Ovary (tissue), 9 donors: ENCODE data around the gene TMEFF1. TPM values are rescaled to one million over a fixed set of nuclear protein-coding genes. Genes with fewer than 3 reads are reported as not detected.

Experiments
- DNase-seq, 5 donors: peaks; one replicate each; pipeline ENCODE4 v3.0.0-alpha.2; 2019 to 2020
- H3K27ac ChIP-seq, 2 donors: fragments of 200-600 bp; one replicate each; pipeline versions ENCODE4 v1.5.1 to v1.8.0; 2019 to 2022
- H3K27me3 ChIP-seq: fragments of 200-600 bp; one replicate; pipeline ENCODE4 v1.8.0; 2022
- H3K36me3 ChIP-seq: fragments of 200-600 bp; sonication (generic); one replicate; pipeline ENCODE4 v1.5.1; 2019
- H3K4me1 ChIP-seq: one replicate; pipeline ENCODE4 v1.8.1; 2013; ENCODE audit warnings: mild to moderate bottlenecking, moderate library complexity; ENCODE audit not compliant: insufficient read depth
- H3K4me3 ChIP-seq: fragments of 200-600 bp; sonication (generic); one replicate; pipeline ENCODE4 v1.5.1; 2017
- H3K9me3 ChIP-seq, 2 donors: fragments of 200-600 bp in 1 of 2; sonication (generic) in 1 of 2; one replicate each; pipeline versions ENCODE4 v1.5.1 to v1.8.1; 2013 to 2019; ENCODE audit warnings: mild to moderate bottlenecking in 1 of 2, moderate library complexity in 1 of 2
- CTCF ChIP-seq, 3 donors: fragments of 450-650 bp in 2 of 3; fragments of 200-600 bp in 1 of 3; IDR thresholded peaks; one replicate each; pipeline versions ENCODE4 v1.5.1 to v1.8.0; 2016 to 2022; ENCODE audit warnings: antibody characterized with exemption in 3 of 3, mild to moderate bottlenecking in 1 of 3
- EP300 ChIP-seq: sonication (generic); formaldehyde crosslinking; IDR thresholded peaks from one replicate; pipeline ENCODE4 v1.6.1; 2017; ENCODE audit warnings: antibody characterized with exemption
- POLR2A ChIP-seq: fragments of 450-650 bp; IDR thresholded peaks from one replicate; pipeline ENCODE4 v1.6.1; 2017; ENCODE audit warnings: antibody characterized with exemption, mild to moderate bottlenecking, moderate library complexity
- WGBS, 3 donors: extraction: QIAGEN DNeasy Blood & Tissue Kit in 1 of 3; methylation state at CpG; one replicate each; pipeline versions ENCODE4 v1.1.5 to v1.1.7; 2013 to 2017; 5-methylcytosine and 5-hydroxymethylcytosine counted together
- intact Hi-C, 4 donors: fragments of 100-400 bp; cut with DNase I; formaldehyde crosslinking; loops; one replicate each; pipeline versions ENCODE4 v1.11.0 to v1.15.1; 2022 to 2023
- polyA plus RNA-seq, 2 donors: library from polyadenylated mRNA; stranded (reverse); fragments of 200-250 nt in 1 of 2; fragments of 350-450 nt in 1 of 2; fragmentation: Illumina TruSeq in 1 of 2; extraction: RNeasy Lipid Tissue Mini Kit (QIAGEN cat#74804) in 1 of 2; gene quantifications; one replicate each; pipeline ENCODE4 v1.2.3, GENCODE V29; 2013 to 2014
- total RNA-seq, 7 donors: library from RNA; depleted of rRNA in 2 of 7; stranded (reverse); fragments of >200 nt in 2 of 7; fragmentation: NEBNext Ultra II Directional in 3 of 7; extraction: Animal tissue kit (Norgen Biotek cat#: 25700) in 3 of 7; gene quantifications; one replicate each; pipeline versions ENCODE4 v1.1.0 to v1.2.4, GENCODE V29; 2016 to 2023
- donor health status: DM: no; HTN: no; CAD: no; lungs with moderate emphysema.
- donor health status: DM: no; HTN: no; CAD: no.
- donor health status: Bipolar disorder and iron deficiency.
- donor health status: DM: yes; HTN: yes; CAD: no.
- donor health status: DM: no; HTN: no; CAD: no.
- donor health status: DM: yes; HTN: yes; CAD: no.

Gene TMEFF1
- total and polyA plus RNA-seq, 9 donors, result 0.10 to 1.2 (median 0.76) TPM; not detected in 2

DNA sequence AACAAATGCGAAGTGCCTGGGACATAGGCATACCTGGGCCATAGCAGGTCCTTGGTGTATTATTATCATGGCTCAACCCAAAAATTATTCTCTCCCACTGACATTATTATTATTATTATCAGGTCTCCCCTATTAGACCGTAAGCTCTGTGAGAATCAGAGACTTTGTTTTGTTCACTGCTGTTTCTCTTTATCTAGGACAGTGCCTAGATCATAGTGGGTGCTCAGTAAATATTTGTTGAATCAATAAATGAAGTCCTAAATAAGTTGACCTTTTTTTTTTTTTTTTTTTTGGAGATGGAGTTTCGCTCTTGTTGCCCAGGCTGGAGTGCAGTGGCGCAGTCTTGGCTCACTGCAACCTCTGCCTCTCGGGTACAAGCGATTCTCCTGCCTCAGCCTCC is 4.9 kb upstream of the TMEFF1 start:
- H3K9me3 ChIP-seq, result no peaks in the 10 kb centered on the region
- intact Hi-C loops, result no loop called here
- no peaks in the 10 kb centered on the region for H3K27me3 ChIP-seq
- no peaks in the 10 kb centered on the region for H3K36me3 ChIP-seq
- TF ChIP-seq POLR2A (no peak), EP300 (no peak), CTCF (IDR thresholded peaks at IDR 0.05) (no peak)
- 82 to 99% (median 97%) methylated on average over 6 of the region's 6 CpGs for WGBS, 3 donors
- no peak overlapping the region for H3K4me3 ChIP-seq
- no peaks in the 10 kb centered on the region for H3K4me1 ChIP-seq
- H3K27ac ChIP-seq, result no peak overlapping the region
- DNase-seq, result no peak

- H3K9me3 ChIP-seq, result no peaks in the 10 kb centered on the region
- H3K4me1 ChIP-seq, result peaks cover 5% of the 10 kb centered on the region
- H3K27me3 ChIP-seq, result no peaks in the 10 kb centered on the region
- 47 to 86% (median 80%) methylated on average over 3 of the region's 3 CpGs for WGBS, 3 donors
- no peak overlapping the region for H3K27ac ChIP-seq
- H3K36me3 ChIP-seq, result no peaks in the 10 kb centered on the region
- intact Hi-C loops, result no loop called here
- DNase-seq, result no peak
- no peak for TF ChIP-seq POLR2A
- no peak for TF ChIP-seq EP300
- no peak for TF ChIP-seq CTCF (IDR thresholded peaks at IDR 0.05)
- no peak overlapping the region for H3K4me3 ChIP-seq
These were observed 681 bp upstream of the TMEFF1 start for GRCh38 chr9:100472268-100472667.

GRCh38 chr9:100473276-100474081 is 530 bp downstream of the TMEFF1 start:
- no peaks in the 10 kb centered on the region for H3K9me3 ChIP-seq
- H3K36me3 ChIP-seq, result no peaks in the 10 kb centered on the region
- TF ChIP-seq CTCF (IDR thresholded peaks at IDR 0.05) (no peak), EP300 (no peak)
- intact Hi-C loops, result no loop called here
- H3K4me3 ChIP-seq, result peak overlapping the region; percentile 55
- DNase-seq, result peak in 4 of 5 donors; percentile 12 to 48 (median 34)
- WGBS, 3 donors, result 0 to 1% (median 0%) methylated on average over 59 to 108 of the region's 108 CpGs
- H3K4me1 ChIP-seq, result peaks cover 5% of the 10 kb centered on the region
- no peak overlapping the region for H3K27ac ChIP-seq
- H3K27me3 ChIP-seq, result no peaks in the 10 kb centered on the region

GRCh38 chr9:100474082-100474923 is 1.4 kb downstream of the TMEFF1 start:
- no peaks in the 10 kb centered on the region for H3K9me3 ChIP-seq
- DNase-seq, result peak in 2 of 5 donors; percentile 16 to 32
- peaks cover 5% of the 10 kb centered on the region for H3K4me1 ChIP-seq
- peak overlapping the region; percentile 55 for H3K4me3 ChIP-seq
- no peak overlapping the region for H3K27ac ChIP-seq
- no peaks in the 10 kb centered on the region for H3K27me3 ChIP-seq
- H3K36me3 ChIP-seq, result no peaks in the 10 kb centered on the region
- intact Hi-C loops, result no loop called here
- WGBS, 3 donors, result 18 to 25% (median 24%) methylated on average over 25 to 26 of the region's 26 CpGs
- TF ChIP-seq POLR2A (no peak), EP300 (no peak), CTCF (IDR thresholded peaks at IDR 0.05) (no peak)
